Pulmonary artery endothelial cell (primary cell): ENCODE measurements around the gene PEAK1. TPM values are rescaled to one million over a fixed set of nuclear protein-coding genes. Genes with fewer than 3 reads are reported as not detected.

Experiments used
- DNase-seq: peaks from one replicate; pipeline ENCODE4 v3.0.0-alpha.2; 2011; ENCODE audit warnings: low read depth, low spot score
- total RNA-seq: library from RNA; depleted of rRNA; stranded (reverse); fragments of >200 nt; gene quantifications from 2 replicates; pipeline ENCODE4 v1.2.3, GENCODE V29; 2014

PEAK1 gene
- total RNA-seq, 1 donor from 2014 or later, result 78.1 TPM

GRCh38 chr15:77098572-77098971, 321.3 kb downstream of the PEAK1 start:
- no peak for DNase-seq

GRCh38 chr15:77097921-77098320, 322.0 kb downstream of the PEAK1 start:
- DNase-seq, result no peak

GRCh38 chr15:77097248-77097721, 322.6 kb downstream of the PEAK1 start:
- DNase-seq, result no peak

DNA sequence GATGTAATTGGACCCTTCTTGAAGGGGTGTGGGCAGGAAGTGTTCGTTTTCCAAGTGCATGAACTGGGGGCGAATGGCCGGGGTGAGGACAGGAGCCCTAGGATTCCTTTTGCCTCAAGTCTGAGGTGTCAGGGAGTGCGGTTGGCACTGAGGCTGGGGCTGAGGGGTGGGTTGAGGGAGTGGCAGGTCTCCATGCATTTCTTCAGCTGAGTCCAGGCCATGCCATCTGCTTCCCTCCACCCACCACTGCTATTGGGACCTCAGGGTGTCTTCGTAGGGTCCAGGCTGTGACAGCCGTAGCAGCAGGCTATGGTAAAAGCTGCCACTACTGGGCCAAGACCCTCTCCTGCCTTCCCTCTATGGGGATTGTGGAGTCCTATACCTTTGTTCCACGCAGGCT, 323.4 kb downstream of the PEAK1 start:
- no peak for DNase-seq

GRCh38 chr15:77096138-77096537, 323.8 kb downstream of the PEAK1 start:
- no peak for DNase-seq

- DNase-seq, result no peak
Measured at GRCh38 chr15:77094397-77095030, 325.4 kb downstream of the PEAK1 start.

GRCh38 chr15:77093436-77093835, 326.5 kb downstream of the PEAK1 start:
- no peak for DNase-seq

DNA sequence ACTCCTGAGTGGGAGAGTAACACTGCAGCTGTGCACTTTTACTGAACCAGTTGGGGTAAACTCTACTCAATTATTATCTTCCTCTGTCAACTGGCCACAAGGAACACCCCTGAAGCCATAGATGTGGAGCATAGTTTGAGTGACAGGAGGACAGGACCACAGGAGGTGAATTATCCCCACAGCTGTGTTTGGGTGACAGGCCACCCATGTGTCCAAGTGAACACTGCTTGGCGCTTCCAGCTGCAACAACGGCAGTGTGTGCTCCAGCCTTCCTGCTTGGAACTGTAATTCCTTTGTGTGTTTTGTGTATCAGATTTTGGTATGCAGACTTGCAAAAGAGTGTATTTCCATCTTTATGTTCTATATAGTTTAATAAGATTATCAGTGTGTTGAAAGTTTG, 328.8 kb downstream of the PEAK1 start:
- no peak for DNase-seq

DNA sequence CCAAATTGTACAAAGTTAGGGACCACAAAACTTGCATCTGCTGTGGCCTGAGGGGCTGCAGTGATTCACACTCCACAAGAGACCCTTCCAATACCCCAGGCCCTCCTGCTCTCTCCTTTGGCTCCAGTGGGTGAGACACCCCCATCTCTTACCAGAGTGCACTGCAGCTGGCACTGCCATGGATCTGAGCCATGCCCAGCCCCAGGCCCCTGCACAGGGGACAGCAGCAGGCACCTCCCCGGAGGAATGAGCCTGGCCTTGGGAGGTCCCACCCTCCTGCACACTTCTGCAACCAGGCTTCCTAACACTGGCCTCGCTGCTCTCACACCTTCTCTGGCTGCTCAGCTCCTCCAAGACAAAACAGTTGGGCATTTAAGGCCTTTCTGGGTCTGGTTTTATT, 332.7 kb downstream of the PEAK1 start:
- no peak for DNase-seq

- DNase-seq, result no peak
Measured at GRCh38 chr15:77085297-77085696, 334.6 kb downstream of the PEAK1 start.

DNA sequence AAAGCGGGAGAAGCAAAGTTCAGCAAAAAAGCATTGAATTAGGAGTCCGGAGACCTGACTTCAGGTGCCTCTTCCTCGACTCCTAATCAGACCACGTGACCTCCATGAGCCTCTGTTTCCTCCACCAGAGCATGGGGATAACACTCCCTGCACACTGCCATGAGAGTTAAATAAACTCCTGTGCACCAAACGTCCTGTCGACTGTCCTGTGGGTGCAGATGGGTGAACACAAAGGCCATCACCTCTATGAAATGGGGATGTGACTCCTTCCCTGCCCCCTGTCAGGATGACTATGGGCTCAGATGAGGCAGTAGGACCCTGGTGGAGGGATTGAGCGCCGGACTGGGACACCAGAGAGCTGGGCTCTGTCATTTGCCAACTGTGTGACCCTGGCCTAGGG, 335.5 kb downstream of the PEAK1 start:
- DNase-seq, result no peak

DNA sequence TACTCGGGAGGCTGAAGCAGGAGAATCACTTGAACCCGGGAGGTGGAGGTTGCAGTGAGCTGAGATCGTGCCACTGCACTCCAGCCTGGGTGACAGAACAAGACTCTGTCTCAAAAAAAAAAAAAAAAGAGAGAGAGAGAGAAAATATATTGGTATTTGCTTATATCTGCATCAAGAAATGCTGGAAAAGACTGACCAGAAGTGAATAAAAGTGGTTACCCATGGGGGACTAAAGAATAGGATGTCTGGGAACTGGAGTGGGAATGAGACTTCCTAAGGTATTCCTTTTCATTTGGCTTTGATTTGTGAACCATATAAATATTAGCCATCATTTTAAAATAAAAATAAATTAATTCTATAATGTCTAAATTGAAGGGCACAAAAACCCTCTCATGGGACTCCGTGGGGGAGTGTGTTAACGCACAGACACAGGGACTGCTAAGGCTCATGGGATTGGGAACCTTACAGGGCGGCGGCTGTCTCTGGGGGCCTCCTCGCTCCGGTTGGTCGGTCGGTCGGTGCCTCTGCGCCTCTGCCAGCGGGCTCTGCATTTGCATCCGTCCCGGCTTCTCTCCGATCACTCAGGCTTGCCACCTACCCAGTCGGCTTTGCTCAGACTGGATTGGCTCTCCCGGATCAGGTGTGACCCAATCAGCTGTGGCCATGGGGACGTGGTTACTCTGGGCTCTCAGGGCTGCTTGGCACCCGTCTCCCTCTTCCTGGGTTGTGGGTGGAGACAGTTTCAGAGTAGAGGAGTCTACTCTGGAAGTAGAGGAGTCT, 336.3 kb downstream of the PEAK1 start:
- DNase-seq, result no peak

- no peak for DNase-seq
Measured at GRCh38 chr15:77081971-77082370, 337.9 kb downstream of the PEAK1 start.

DNA sequence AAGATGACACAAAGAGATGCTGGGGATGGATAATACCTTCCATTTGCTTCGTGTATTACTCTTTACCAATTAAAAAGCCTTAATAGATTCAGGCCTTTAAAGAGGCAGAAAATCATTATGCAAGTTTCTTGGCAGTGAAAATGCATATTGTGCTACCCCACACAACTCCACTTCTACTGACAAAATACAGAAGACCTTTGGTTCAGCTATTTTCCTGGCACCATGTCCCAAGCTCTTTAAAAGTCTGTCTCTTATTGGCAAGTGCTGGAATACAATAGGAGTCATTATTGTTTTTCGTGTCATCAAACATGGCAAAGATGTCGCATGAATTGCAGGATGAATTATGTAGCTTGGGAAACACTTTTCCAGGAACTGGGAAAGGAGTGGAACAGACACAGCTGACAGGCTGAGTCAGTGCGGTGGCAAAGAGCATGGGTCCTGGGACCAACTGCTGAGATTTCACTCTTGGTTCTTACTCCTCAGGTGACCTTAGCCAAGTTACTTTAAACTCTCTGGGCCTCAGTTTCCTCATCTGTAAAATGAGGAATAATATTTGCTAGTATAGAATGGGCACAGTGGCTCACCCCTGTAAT, 343.5 kb downstream of the PEAK1 start:
- no peak for DNase-seq

GRCh38 chr15:77075528-77075927, 344.4 kb downstream of the PEAK1 start:
- no peak for DNase-seq

GRCh38 chr15:77074350-77074749, 345.6 kb downstream of the PEAK1 start:
- DNase-seq, result no peak

- DNase-seq, result no peak
Measured at GRCh38 chr15:77071305-77072223, 348.3 kb downstream of the PEAK1 start.

DNA sequence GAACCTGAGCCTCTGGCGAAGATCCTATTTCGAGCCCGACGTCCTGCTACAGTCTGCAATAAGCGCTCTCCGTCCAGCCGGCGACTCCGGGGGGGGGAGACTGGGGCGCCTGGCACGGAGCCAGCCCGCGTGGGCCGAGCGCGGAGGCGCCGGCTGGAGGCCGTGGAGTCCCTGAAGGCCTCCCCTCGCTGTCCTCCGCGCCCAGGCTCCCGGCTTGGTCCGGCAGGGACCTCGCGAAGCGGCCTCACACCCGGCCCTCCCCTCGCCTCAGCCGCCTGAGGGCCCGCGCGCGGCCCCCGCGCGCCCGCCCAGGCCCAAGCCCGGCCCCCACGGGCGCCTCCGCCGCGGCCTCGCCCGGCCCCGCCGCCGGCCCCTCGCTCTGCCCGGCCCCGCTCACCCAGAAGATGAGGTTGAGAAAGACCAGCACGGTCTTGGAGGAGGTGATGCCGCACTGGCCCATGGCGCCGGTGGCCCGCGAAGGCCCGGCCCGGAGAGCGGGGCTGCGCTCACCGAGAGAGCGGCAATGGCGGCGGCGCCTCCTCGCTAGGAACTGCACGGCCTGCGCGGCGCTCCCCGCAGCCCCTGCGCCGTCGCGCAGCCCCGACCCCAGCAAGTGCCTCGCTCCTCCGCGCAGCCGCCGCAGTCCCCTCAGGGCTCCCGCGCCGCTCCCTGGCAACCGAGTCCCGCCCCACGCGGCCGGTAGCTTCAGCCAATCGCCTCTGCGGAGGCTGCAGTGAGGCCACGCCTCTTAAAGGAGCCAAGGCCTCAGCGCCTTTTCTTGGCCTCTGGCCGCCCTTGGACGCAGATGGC, 349.2 kb downstream of the PEAK1 start, which contains the start of gene TSPAN3:
TSPAN3 (minus strand) TSS at position 615 of the 810 bp plus-strand sequence; CDS start at position 460, 155 bp downstream.
- peak; percentile 80 for DNase-seq

GRCh38 chr15:77070180-77070494, 349.8 kb downstream of the PEAK1 start:
- DNase-seq, result no peak

- no peak for DNase-seq
Measured at GRCh38 chr15:77069521-77070121, 350.3 kb downstream of the PEAK1 start.
